Measurements from ENCODE around the gene NCAPD3.
"Not testable (repeated sequence)": the region's sequence is repeated elsewhere in the genome, so short reads cannot be mapped to it uniquely, and the experiment has no call there.

NCAPD3 gene, protein sequence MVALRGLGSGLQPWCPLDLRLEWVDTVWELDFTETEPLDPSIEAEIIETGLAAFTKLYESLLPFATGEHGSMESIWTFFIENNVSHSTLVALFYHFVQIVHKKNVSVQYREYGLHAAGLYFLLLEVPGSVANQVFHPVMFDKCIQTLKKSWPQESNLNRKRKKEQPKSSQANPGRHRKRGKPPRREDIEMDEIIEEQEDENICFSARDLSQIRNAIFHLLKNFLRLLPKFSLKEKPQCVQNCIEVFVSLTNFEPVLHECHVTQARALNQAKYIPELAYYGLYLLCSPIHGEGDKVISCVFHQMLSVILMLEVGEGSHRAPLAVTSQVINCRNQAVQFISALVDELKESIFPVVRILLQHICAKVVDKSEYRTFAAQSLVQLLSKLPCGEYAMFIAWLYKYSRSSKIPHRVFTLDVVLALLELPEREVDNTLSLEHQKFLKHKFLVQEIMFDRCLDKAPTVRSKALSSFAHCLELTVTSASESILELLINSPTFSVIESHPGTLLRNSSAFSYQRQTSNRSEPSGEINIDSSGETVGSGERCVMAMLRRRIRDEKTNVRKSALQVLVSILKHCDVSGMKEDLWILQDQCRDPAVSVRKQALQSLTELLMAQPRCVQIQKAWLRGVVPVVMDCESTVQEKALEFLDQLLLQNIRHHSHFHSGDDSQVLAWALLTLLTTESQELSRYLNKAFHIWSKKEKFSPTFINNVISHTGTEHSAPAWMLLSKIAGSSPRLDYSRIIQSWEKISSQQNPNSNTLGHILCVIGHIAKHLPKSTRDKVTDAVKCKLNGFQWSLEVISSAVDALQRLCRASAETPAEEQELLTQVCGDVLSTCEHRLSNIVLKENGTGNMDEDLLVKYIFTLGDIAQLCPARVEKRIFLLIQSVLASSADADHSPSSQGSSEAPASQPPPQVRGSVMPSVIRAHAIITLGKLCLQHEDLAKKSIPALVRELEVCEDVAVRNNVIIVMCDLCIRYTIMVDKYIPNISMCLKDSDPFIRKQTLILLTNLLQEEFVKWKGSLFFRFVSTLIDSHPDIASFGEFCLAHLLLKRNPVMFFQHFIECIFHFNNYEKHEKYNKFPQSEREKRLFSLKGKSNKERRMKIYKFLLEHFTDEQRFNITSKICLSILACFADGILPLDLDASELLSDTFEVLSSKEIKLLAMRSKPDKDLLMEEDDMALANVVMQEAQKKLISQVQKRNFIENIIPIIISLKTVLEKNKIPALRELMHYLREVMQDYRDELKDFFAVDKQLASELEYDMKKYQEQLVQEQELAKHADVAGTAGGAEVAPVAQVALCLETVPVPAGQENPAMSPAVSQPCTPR (N-terminal part only)

DNA sequence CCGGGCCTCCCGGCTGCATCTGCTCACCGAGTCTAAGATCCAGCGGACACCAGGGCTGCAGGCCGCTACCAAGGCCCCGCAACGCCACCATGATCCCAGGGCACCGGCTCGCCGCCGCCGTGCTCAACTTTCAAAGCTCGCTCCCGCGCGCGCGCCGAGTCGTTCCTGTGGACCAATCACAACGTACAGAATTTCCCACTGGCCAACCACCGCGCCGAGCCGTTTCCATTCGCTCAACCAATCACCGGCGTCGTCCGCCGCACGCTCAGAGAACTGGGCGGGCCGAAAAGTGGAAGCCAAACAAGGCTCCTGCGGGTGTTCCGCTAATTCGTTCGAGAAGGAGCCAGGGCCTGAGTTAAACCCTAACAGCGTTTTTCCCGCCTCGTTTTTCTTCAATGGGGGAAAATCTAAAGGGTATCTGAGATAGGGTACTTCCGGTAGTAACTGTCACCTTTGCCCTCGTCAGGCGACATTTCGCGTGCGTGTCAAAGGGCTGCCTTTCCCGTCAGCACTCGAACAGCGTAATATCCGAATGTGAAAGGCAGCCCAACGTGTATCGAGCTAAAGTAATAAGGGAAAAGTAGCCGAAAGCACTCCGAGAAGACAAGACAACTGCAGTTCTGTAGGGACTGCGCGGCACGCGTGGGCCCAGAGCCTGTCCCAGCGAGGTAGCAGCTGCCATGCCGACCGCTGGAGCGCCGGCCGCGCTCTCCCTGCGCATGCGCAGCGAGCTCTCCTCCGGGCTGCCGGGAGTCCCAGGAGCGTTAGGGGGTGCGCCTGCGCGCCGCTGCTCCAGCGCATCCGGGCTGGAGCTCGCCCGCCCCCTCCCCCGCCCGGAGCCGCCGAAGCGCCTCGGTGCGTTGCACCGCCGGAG lies at the start of gene NCAPD3, which contains the start of gene VPS26B:
Gene NCAPD3 (minus strand): TSS at position 132 of the 874 bp plus-strand sequence. CDS start 41 bp downstream, at position 91.
Gene VPS26B (plus strand): TSS at position 836 of the 874 bp plus-strand sequence. CDS start 452 bp downstream, outside the sequence.
- DNase-seq = peak; percentile 95

DNA sequence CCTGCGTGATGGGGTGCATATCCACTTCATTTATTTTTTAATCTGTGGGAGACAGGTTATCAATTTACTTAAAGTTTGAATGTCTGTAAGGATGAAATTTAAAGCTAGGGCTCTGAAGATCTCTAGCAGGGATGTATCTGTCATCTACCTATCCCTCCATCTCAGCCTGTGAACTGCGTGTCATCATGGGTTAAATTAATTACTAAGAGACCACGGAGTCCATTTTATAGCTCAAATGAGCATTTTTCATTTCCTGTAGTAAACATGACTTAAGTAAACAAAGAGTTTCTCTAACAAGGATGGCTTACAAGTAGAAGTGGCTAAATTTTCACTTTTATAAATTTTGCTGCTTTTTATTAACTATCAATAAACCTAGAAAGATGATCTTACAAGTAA lies 49.5 kb upstream of the NCAPD3 start:
- DNase-seq = no peak

DNA sequence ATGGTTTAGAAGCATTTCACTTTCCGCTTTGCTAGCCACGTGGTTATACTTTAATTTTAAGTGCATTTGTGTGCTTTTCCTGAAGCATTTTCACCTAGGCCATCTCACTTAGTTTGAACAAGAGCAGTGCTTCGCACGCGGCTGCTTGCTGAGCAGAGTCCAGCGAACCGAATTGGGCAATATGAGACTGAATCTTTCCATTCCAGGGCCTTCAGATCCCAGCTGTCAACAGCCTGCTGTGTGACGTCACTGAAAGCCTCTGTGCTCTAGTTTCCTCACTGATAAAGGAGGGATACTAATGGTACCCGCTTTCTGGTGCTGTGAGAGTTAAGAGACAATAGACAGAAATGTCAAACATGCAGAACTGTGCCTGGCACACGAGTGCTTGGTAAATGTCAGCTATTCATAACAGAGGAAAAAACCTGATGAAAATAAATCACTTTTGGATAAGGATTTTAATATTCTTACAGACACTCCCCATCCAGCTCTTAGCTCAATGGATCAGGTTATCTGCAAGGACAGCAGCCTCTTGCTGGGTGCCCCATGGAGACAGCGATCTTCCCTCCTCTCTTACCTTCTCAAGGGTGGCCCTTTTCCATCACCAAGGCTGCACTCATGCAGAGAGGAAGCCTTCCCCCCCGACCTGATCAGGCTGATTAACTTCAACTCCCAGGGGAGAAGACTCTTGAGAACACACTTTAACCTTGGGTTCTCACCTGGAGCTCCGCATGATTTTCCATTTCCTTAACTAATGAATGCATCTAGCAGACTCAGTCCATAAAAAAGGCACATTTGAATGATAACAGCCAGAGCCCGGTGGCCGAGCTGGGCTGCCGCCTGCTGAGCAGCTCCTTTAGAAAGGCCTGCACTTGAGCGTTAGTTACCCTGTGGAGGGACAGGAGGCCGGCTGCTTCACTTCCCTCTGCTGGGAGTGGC lies 48.9 kb upstream of the NCAPD3 start:
- no peak for DNase-seq

DNA sequence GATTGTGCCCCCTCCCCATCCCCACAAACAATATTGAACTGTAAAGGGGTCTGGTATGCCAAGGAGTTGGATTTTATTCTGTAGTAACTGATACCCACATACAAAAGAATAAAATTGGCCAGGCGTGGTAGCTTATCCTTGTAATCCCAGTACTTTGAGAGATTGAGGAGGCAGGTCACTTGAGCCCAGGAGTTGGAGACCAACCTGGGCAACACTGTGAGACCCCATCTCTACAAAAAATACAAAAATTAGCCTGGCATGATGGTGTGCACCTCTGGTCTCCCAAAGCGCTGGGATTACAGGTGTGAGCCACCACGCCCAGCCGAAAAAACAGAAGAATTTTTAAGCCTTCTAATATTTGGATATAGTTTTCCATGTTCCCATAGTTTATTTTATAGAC lies 48.2 kb upstream of the NCAPD3 start:
- DNase-seq = no peak

DNA sequence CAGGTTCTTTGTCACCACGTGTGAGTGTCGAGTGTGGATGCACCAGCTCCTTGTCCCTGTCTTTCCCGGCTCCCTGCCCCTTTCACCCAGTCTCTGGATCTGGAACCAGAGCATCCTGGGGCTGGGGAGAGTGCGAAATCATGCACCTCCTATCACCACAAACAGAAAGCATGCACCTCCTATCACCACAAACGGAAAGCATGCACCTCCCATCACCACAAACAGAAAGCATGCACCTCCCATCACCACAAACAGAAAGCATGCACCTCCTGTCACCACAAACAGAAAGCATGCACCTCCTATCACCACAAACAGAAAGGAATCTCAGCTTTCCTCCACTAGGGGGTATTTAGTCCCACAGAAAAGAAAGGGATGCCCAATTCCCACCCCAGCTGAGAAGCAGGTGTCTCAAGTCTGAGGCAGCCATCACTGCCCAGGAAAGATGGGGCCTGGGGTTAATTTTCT lies 46.5 kb upstream of the NCAPD3 start:
- no peak for DNase-seq

DNA sequence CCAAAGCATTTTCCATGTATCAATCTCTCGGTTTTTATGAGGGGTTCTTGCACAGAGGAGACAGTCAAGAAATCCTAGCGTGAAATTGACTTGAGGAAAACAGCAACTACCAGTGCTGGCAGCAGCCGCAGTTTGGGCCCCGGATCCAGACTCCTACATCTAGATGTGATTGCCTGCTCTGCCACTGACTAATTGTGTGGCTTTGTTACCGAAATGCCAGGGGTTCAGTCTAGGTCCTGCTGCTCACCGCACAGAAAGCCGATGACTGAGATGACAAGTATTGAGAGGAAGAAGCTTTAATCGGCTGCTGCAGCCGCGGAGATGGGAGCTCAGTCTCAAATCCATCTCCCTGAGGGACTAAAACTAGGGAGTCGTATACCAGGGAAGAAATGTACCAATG lies 44.2 kb upstream of the NCAPD3 start:
- no peak for DNase-seq

DNA sequence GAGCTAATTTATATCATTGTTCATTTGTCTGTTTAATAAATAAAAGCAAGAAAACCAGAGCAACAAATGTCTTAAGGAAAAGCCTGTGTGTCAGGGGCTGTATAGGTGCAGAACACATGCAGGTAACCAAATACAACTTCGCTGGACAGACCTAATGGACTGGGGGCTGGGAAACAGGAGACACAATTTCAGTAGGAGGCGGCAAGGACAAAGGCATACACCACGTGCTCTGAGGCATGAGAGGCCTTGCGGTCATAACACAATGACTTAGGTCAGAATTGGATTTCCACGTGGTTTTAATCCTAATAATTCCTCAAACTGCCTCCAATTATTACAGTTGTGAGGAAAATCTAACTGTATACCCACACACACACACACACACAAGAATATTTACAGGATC lies 43.7 kb upstream of the NCAPD3 start:
- DNase-seq = no peak

DNA sequence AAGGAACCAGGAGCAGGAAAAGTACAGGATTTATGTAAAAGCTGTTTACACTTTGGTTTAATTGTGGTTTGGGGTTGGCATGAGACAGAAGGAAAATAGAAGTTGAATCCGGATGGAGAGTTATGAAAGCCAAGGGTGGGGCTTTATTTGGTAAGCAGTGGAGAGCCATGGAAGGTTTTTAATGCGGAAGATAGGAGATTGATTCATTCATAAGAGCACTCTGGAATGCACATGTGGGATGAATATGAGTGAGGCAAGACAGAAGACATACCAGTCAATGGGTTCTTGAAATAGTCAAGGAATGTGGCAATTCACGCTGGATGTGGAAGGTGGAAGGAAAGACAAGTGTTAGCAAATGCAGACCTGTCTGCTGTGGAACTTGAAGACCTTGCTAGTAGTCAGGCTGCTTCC lies 43.1 kb upstream of the NCAPD3 start:
- DNase-seq = no peak

DNA sequence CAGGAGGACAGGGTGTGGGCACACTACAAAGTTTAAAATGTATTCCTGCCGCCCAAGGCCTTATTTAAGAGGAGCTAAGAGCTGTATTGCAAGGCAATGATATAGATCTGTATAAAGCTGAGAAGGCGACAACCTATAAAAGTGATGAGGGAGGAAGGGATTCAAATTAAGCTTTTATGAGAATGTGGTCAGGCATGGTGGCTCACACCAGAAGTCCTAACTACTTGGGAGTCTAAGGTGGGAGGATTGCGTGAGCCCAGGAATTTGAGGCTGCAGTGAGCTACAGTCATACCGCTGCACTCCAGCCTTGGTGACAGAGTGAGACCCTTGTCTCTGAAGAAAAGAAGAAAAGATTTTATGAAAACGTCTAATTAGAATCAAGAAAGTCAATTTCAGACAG lies 42.7 kb upstream of the NCAPD3 start:
- no peak for DNase-seq

DNA sequence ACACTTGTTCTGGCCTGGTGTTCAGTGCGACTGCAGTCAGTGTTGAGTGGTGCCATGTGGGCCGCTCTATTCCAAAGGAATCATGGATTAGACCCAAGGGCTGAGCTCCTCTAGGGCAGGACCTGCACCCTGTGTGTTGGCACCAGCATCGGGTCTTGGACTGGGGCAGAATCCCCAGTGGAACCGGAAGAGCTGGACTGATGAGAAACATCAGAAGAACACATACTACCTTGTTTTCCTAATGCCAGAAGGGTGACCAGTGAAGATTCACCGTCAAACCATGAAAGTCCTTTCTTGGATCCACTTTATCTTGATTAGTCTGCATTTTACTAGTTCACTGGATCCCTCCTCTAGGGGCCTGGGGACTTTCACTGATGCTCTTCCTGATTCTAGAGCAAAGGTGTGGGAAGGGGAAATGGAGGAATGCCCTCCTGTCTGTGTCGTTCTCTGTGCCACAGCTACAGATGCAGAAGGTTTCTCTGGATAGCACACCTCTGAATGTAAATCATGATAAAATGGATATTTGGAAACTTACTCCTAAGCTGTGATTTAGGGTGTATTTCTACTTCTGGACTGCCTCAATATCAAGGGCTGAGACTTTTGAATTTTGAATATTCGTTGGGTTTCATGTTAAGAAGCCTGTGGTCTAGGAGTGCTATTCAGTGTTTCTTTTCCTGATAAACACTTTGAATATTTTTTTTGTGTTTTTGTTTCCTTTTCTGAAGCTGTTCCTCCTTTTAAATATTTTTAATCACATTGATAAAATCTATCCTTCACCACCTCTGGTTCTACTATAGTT lies 41.4 kb upstream of the NCAPD3 start:
- DNase-seq = no peak

DNA sequence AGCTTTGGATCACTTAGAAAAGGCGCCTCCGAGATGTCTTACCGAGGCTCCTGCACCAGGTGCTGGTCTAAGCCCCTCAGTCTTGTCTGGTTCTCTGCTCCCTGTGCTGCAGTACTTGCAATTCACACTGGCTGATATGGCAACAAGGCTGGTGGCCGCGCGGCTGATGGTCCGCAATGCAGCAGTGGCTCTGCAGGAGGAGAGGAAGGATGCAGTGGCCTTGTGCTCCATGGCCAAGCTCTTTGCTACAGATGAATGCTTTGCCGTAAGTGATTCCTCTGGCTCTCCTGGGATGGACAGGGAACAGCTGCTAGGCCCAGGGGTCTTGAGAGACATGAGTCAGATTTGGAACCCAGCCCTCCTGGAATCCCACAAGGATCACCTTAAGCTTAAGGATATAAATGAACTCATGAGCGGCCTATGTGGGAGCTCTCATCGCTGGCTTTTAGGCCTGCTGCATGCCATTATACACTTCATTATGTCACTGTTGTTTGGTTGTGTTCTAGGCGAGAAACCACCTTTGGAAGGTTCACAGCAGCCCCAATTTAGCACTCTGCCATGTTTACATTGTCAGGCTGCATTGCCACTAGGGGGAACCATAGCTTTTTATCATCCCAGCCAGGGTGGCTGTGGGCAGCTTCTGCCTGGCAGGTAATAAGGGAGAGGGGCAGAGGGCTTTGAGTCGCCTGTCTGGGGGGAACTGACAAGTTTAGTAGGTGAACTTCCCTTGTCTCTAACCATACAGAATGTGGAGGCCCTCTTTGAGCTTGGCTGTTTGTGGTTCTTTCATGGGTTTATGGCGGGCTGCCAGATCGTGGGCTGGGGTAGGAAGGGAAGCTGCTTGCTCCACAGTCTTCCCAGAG lies 38.1 kb upstream of the NCAPD3 start:
- no peak for DNase-seq

DNA sequence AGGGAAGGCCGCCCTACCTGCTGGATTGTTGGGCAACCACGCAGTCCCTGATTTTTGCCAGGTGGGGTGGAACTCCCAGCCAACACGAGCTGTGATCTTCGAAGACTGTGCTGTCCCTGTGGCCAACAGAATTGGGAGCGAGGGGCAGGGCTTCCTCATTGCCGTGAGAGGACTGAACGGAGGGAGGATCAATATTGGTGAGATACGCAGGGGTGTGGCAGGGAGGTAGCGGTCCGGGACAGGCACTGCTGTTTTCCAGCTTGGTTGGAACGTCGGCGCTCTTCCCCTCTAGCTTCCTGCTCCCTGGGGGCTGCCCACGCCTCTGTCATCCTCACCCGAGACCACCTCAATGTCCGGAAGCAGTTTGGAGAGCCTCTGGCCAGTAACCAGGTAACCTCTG lies 37.2 kb upstream of the NCAPD3 start:
- DNase-seq = no peak

DNA sequence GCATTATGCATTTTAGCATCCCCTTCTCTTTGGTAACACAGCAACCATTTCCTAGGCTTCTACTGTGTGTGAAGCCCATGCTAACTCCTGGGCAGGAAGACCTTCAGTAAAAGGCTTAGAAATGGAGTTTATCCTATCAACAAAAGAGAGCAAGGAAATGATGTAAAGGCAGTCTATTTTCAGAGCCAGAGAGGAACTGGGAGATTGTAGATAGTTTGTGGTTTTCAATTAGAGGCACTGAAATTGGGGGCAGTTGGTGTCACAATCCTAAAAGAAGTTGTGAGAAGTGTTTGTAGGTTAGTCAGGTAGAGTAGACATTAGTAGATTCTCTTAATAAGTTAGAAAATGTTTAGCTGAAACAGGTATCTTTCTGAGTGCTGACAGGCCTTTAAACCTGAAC lies 36.7 kb upstream of the NCAPD3 start:
- DNase-seq = no peak

DNA sequence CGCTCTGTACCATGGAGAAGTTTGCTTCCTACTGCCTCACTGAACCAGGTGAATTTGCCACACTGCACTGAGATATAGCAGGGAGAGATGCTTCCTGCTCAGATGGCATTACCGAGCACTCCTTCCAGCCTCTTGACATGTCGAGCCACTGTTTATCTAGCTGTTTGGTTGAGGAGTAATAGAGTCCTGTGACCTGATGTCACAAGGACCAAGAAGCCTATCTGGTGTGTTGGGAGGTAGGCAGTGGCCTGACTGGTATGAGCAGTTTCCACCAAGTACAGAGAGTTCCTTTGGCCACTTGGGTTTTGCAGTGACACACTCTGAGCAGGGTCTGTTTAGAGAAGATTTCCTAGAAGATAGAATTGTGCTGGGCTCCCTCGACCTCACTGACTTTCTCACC lies 34.8 kb upstream of the NCAPD3 start:
- no peak for DNase-seq

DNA sequence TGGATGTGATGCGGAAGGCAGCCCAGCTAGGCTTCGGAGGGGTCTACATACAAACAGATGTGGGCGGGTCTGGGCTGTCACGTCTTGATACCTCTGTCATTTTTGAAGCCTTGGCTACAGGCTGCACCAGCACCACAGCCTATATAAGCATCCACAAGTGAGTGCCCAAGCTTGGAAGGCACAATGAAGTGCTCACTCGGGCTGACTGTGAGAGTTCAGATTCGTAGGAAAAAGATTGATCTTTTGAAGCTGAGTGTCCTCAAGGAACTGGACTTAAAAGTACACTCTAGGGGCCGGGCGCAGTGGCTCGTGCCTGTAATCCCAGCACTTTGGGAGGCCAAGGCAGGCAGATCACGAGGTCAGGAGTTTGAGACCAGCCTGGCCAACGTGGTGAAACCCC lies 33.3 kb upstream of the NCAPD3 start:
- no peak for DNase-seq

DNA sequence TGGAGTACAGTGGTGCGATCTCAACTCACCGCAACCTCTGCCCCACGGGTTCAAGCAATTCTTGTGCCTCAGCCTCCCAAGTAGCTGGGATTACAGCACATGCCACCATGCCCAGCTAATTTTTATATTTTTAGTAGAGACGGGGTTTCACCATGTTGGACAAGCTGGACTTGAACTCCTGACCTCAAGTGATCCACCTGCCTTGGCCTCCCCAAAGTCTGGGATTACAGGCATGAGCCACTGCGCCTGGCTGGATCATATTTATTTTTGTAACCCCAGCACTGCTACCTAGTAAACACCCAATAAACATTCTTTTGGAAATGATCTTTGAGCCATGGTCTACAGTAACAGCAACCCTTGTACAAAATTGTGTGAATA lies 31.4 kb upstream of the NCAPD3 start:
- not testable (repeated sequence) for DNase-seq

DNA sequence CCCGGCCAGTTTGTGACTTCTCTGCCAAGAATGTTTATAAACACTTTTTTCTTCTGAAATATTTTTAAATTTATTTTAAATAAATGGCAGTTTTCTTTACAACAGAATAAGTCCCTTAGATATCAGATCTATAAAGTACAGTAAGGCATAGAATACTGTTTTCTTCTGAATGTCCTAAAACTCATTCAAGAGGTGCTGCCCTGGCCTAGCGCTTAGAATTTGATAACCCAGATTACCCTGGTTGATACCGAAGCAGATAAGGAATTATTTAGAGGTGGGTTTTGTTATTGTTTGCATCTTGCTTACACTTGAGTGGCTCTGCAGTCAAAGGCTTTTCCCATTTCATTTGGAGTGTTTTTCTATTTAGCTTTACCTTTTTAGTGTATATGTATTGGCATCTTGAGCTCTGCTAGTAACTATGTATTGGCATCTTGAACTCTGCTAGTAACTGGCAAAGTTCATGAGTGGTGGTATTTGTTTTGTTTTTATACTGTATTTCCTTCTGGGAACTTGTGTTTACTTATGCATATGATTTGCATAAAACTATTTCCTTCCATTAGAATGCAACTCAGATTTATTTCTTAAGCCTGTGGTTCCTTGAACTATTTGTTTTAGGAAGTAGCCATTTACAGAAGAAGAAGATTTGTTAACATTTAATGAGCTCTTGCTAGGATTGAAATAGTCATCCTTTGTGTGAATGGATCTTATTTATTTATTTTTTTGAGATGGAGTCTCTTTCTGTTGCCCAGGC lies 30.8 kb upstream of the NCAPD3 start:
- DNase-seq = no peak
